Activated effector memory CD4-positive, alpha-beta T cell treated with Interleukin-2 at 50 U/mL for 16 hours (primary cell): ENCODE results near the gene IFNL2.
A peak's percentile ranks its signal among the peaks of the same experiment; 100 is the strongest.
"Not testable (repeated sequence)": the region's sequence is repeated elsewhere in the genome, so short reads cannot be mapped to it uniquely, and the experiment has no call there.

Experiments used
- DNase-seq: peaks from one replicate; pipeline ENCODE4 v3.0.0-alpha.2; 2020

The IFNL2 gene

DNA sequence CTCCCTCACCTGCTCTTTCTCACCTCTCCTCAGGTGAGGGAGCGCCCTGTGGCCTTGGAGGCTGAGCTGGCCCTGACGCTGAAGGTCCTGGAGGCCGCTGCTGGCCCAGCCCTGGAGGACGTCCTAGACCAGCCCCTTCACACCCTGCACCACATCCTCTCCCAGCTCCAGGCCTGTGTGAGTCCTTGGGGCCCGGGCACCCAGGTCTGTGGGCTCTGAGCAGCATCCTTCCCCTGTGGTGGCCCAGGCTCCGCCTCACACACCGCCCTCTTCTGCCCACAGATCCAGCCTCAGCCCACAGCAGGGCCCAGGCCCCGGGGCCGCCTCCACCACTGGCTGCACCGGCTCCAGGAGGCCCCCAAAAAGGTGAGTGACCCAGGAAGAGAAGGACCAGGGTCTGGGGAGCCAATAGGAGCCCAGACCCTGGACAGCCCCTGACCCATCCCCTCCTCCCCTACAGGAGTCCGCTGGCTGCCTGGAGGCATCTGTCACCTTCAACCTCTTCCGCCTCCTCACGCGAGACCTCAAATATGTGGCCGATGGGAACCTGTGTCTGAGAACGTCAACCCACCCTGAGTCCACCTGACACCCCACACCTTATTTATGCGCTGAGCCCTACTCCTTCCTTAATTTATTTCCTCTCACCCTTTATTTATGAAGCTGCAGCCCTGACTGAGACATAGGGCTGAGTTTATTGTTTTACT lies 29.9 kb downstream of the IFNL2 start:
- peak; percentile 68 for DNase-seq

DNA sequence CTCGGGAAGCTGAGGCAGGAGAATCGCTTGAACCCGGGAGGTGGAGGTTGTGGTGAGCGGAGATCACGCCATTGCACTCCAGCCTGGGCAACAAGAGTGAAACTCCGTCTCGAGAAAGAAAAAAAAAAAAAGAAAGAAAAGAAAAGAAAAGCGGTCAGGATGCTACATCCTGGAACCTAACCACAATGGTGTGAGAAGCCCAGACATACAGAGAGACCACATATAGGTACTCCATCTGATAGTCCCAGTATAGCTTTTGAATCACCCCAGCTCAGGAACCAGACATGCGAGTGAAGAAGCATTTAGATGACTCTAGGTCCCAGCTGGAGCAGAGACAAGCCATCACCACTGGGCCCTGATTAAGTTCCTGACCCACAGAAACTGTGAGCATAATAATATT lies 31.2 kb downstream of the IFNL2 start:
- DNase-seq = no peak

DNA sequence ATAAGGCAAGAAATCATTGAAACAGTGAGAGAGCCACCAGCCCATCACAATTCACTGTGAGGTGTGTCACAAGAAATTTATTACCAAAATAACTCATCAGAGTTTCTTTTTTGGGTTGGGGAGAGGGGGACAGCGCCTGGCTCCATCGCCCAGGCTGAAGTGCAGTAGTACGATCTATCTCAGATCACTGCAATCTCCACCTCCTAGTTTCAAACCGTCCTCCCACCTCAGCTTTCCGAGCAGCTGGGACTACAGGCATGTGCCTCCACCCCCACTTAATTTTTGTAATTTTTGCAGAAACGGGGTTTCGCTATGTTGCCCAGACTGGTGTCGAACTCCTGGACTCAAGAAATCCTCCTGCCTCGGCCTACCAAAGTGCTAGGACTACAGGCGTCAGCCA lies 31.6 kb downstream of the IFNL2 start:
- no peak for DNase-seq

DNA sequence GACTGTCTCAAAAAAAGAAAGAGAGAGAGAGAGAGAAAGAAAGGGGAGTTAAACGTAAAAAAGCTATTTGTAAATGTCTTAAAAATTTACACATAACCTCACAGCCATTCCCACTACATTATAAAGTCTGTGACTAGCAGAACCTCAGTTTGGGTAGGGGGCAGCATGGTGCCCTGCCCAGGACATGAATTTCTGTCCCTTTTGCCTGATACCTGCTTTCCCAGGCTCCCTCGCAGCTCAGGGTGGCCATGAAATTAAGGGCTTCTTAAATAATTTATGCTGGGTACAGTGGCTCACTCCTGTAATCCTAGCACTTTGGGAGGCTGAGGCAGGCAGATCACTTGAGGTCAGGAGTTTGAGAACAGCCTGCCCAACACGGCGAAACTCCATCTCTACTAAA lies 32.8 kb downstream of the IFNL2 start:
- no peak for DNase-seq

DNA sequence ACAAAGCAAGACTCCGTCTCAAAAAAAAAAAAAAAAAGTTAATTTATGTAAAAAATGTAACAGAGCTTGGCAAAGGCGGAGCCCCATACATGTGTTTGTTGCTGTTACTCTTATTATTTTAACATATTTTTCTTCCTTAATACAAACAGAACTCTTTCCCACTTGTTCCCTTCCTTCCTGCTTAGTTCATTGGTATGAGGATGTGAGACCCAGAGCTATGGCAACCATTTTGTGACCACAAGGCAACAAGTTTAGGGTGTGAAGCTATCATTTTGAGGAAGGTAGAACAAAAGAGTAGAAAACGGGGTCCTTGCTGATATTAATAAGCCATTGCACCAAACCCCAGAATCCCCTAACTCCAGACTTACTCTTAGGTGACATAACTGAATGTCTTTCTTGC lies 33.4 kb downstream of the IFNL2 start:
- DNase-seq = no peak

DNA sequence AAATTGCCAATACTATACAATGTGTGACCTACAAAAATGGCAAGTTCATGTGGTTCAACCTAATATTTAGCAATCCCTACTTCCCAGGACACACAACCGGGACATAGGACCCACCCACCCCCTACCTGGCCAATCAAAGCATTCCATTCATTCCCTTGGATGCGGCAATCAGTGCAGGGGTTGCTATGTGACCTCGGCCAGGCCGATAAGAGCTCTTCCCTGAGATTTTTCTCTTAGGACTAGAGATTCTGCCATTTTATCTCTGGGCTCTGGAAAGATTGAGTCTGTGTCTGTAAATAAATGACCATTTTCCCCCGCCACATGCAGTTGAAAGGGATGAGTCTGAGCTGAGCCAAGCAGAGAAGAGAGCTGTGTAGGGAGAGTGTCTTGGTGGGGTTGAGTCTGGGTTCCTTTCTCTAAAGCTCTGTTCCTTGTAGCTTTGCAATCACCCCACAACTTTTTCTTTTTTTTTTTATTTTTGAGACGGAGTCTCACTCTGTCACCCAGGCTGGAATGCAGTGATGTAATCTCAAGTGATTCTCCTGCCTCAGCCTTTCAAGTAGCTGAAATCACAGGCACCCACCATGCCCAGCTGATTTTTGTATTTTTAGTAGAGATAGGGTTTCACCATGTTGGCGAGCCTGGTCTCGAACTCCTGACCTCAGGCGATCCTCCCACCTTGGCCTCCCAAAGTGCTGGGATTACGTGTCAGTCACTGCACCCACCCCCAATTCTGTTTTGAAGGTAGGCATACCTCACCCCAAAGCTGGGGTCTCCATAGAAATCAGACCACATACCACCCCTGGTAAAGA lies 35.4 kb downstream of the IFNL2 start:
- no peak for DNase-seq

DNA sequence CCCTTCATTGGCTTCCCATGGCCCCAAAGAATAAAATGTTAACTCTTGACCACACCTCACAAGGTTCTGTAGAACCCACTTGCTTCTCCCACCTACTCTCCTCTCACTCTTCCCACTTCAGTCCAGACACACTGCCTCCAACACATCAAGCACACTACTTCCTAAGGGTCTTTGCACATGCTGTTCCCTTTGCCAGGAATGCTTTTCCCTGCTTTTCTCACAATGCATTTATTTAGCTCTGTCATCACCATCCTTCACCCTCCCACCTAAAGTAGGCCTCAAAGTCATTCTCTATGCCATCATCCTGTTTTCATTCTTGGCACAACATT lies 36.0 kb downstream of the IFNL2 start:
- no peak for DNase-seq

DNA sequence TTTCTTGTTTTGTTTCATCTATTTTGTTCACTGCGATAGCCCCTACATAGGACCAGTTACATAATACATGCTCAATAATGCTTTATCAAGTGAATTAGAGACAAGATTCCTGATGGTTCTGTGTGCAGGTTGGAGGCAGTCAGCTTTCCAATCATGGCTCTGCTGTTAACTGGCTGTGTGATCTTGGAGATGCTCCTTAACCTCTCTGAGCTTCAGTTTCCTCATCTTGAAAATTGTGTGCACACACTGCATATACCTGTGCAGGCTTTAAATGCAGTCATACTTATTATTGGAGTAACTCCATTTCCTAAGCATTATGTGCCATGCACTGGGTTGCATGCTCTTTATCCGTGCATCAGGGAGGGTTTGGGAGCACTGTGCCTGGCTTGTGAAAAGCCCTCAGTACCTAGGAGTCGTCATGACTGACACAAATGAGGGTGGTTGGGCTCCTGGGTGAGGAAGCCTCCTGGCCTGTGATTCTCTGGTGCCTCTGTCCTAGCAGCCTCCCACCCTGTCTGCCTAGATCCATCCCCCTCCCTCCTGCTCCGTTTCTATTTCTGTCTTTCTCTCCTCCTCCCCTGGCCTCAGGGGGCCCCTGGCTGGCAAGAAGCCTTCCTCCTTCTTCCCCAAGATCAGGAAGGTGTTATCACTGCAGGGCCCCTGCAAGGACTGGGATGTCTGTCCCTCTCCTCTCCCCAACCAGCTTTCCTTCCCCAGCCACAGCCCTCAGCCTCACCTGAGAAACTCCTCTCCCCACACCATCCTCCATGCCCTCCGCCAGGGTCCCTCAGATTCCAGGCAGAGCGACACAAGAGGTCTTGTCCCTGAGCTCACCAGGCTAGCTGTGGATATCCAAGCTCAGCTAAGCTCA lies 36.7 kb downstream of the IFNL2 start:
- DNase-seq = no peak

DNA sequence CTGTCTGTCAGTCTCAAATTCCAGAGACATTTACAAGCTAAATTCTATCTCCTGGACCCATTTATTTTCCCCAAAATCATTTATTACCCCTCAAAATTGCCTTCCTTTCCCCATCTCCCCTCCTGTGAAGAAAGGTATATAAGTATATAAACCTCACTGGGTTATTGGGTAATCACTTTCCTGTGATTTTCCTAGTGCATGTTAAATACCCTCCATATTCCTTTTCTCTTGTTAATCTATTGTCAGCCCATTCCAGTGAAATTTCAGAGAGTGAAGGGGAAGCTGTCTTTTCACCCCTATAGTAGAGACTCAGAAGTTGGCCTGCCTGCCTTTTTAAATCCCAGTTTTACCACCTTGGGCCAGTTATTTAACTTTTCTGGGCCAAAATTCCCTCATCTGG lies 37.9 kb downstream of the IFNL2 start:
- no peak for DNase-seq

DNA sequence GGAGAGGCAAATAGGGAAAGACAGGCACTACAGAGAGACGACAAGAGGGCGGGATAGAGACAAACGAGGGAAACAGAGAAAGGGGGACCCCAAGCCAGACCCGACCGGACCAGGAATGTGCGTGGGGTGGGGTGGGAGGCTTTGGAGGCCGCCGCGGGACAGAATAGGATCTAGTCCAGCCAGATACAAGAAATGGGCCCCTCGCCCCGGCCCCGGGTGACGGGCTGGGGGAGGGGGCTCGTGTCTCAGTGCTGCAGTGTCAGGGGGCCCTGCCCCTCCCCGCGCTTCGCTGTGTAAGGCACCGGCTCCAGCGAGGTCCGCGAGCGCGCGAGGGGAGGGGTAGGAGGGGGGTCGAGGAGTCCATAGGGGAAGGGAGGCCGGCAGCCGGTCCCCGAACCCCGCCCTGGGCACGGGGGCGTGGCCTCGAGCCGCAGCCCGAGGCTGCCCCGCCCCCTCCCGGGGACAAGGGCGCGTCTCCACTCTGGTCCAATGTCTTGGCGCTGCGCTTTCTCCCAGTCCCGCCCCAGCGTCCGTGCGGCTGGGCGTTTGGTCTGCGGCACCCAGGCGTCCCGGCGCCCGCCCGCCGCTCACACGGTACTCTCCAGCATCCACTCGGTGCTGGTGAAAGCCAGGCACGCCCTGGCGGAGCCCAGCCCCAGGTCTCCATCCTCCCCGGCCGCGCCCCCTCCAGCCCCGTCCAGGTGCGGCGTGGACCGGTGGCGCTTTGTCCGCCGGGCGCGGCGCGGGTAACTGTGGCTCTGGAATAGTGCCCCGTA lies 39.0 kb downstream of the IFNL2 start:
- DNase-seq = no peak

DNA sequence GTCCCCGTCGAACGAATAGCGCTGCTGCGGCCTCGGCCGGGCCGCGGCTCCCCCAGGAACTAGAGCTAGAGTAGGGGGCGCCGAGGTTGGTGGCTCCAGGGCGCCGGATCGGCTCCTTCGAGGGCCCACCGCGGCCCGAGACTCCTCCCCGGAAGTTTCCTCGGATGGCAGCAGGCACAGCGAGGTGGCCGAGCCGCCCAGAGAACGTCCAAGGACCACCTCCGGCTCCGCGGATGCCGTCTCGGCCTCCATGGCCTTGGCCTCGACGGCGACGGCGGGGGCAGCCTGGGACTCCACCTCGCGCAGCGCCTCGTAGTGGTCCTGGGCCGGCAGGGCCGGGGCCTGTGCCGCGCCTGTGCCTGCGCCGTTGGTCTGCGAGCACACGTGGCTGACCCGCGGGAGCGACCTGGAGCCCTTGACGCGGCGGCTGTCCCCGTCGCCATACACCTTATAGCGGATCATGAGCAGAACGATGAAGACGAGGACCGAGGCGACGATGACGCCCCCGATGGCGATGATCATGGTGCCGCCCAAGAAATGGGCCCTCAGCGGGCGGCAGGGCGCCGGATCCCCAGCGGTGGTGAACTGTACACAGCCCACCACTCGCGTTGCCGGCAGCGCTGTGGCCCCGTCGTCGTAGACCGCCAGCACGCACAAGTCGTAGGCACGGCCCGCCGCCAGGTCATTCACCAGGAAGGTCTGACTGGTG lies 39.8 kb downstream of the IFNL2 start:
- no peak for DNase-seq

DNA sequence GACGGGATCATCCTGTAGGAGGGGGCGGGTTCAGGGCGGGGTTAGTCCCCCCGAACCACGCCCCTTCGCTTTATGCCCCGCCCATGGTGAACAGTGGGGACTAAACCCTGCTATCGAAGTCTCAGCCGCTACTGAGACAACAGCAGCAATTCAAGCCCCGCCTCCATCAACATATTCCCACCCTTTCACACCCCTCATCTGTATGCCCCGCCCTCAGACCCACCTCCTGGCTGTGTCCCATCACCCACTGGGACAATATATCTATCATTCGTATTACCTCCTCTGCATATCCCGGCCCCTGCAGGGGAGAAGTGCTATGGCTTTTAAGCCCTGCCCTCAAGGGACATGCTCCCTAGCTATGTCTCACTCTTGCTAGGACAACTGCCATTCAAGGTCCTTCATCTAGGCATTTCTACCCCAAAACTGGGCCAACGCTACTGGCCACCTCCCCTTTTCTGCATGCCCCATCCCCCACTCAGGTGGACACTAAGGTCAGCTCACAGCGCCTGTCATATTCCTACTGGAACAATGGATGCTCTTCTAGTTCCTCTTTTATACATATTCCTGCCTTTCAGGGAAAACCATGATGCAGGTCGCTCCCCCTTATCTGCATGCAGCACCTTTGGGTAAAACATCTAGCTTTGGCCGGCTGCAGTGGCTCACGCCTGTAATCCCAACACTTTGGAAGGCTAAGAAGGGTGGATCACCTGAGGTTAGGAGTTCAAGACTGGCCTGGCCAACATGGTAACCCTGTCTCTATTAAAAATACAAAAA lies 40.5 kb downstream of the IFNL2 start:
- no peak for DNase-seq

DNA sequence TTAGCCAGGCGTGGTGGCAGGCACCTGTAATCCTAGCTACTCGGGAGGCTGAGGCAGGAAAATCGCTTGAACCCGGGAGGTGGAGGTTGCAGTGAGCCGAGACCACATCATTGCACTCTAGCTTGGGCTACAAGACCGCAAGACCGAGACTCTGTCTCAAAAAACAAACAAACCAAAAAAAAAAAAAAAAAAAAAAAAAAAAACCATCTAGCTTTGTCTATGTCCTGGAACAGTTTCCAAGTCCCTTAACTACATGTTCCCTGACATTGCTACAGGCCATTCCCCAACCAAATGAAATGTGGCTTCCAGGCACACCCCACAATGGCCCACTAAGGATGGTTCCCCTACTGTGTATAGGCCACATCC lies 41.1 kb downstream of the IFNL2 start:
- not testable (repeated sequence) for DNase-seq

DNA sequence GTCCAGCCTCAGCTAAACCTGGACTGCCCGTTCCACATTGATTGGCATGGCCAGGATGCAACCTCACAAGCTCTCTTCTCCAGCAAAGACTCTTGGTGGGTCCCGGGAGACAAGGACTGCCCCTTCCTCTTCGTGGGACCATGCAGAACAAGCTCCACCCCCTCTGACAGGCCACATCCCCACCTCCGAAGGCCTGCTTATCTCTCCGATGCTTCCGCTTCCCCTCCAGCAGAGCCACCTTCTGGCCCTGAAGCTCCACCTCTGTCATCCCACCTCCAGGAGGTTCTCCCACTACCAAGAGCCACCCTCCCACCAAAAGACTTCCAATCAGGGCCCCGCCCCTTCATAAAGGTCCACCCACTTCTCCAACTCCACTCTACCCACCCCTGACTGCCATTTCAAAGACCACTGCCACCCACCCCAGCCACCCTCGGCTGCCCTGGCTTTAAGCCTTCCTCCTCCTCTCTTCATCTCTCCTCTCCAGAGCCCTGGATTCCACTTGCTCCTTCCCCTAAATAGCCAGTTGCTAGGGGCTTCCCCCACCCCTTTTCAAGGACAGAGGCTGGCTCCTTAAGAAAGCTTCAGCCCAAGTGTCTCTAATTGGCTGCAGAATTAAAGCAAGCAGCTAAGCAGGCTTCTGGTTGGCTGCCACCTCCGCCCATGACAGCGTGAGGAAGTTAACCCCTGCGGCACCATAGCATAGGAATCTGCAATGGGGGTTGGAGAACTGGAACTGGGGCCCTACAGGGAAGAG lies 42.5 kb downstream of the IFNL2 start:
- DNase-seq = no peak

DNA sequence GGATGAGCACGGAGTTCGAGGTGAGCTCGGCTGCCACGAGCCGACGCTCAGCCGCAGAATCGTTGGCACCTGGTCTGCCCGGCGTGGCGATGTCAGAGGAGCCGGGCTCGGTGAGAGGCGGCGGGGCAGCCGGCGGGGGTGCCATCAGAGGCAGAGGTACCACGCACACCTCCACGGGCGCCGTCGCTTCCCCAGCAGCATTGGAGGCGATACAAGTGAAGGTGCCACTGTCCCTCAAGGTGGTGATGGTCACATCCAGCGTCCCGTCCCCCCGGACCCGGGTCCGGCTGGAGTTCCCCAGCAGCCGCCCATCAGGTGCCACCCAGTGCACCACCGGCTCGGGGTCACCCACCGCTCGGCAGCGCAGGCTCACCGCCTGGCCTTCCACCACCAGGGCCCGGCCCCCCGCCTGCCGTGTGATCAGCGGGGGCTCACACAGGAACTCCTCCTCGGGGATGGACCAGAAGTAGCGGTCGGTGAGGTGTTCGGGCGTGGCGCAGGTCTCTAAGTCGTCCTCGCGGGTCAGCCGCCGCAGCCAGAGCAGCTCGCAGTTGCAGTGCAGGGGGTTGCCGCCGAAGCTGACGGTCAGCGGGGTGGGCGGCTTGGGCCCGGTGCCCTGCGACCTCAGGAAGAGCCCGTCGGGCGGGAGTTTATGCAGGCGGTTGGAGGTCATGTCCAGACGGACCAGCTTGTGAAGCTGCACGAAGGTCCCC lies 46.0 kb downstream of the IFNL2 start:
- no peak for DNase-seq

DNA sequence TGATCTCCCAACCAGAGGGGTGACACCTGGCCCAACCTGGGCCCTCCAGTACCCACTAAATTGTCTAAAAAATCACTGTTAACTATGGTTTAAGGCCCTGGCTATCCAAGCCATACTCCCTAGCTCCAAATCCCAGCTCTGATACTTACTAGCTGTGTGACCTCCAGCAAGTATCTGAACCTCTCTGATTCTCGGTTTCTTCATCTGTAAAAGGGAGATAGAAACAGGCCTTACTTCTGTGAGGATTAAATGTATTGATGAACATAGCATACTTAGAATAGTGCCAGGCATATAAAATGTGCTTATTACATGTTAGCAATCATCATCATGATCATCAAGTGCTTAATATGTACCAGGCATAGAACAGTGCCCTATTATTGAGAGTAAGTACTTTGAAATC lies 47.7 kb downstream of the IFNL2 start:
- no peak for DNase-seq

DNA sequence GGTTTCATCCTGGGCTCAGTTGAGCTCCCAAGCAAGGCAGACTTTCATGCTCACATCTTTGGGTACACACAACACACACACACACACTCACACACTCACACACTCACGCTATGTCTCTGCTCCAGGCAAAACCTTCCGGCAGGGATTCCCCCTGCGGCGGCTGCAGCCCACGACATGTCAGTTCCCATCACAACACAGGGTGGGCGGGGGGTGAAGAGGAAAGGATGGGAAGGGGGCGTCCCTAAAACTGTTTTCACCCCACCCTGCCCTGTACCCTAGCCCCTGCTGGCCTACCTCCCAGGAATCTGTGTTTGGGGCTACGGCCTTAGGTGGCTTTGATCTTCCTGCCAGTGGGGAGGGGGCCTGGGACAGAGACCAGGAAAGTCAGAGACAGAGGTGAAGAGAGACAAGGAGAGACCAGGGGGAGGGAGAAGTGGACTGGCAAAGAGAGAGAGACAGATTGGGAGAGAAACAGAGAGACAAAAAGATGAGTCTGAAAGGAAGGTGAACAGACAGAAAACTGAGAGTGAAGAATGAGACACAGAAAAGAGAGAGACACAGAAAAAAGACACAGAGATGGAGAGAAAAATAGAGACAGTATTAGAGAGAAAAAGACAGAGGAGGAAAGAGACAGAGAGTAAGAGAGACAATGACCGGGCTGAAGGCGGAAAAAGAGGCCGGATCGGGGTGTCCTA lies 48.6 kb downstream of the IFNL2 start:
- DNase-seq = no peak

DNA sequence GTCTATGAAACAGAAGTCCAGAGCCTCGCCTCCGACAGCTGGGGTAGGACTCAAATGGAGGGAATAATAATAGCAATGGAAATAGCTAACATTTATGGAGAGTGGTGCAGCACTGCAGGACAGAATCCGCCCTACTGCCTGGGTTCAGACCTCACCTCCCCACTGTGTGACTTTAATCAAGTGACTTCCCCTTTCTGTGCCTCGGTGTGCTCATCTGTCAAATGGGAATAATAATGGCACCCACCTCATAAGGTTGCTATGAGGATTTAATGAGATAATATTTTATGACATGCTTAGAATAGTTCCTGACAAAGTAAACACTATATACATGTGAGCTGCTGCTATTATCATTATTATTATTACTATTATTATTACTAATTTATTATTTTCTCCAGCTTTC lies 49.3 kb downstream of the IFNL2 start:
- no peak for DNase-seq

DNA sequence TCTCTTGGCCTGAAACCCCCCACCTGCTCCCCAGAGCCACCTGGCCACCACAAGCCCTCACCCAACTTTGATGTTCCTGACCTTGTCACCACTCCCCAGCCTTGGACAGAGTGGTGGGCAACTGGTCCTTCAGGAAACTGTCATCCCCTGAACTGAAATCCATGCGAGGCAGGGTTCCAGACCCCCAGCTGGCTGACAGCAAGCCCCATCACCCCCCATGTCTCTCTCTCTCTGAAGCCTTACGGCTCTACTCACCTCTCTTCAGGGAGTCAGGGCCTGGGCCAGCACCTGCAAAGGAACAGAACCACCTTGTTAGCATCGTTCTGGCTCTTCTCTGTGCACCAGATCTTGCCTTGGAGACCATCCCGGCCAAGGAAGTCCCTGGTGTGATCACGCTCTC lies 49.9 kb downstream of the IFNL2 start:
- DNase-seq = no peak

DNA sequence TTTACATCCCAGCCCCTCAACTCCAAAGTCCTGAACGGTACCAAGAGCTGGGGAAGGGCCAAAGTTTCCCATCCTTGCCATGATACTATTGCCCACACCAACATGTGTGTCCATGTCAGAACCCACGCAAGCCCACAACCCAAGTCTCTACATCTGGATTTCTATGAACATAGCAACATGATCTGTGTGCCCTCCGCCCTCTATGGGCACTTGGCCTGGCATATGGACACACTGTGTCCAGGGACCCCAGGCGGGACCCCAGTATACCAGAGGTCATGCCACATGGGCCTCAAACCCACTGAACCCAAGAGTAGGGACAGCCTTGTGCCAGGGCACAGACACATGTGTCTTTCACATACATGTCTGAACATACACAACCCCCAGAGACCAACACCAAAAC lies 50.5 kb downstream of the IFNL2 start:
- DNase-seq = no peak
